NCI-H128 (cell line): Measurements from ENCODE around the gene MANEAL.
"Not testable (repeated sequence)": the region's sequence is repeated elsewhere in the genome, so short reads cannot be mapped to it uniquely, and the experiment has no call there.

Experiments used
- DNase-seq: peaks from one replicate; lab custom pipeline; 2025; ENCODE audit not compliant: unreplicated experiment; lab: John Stamatoyannopoulos, UW

Gene MANEAL, protein sequence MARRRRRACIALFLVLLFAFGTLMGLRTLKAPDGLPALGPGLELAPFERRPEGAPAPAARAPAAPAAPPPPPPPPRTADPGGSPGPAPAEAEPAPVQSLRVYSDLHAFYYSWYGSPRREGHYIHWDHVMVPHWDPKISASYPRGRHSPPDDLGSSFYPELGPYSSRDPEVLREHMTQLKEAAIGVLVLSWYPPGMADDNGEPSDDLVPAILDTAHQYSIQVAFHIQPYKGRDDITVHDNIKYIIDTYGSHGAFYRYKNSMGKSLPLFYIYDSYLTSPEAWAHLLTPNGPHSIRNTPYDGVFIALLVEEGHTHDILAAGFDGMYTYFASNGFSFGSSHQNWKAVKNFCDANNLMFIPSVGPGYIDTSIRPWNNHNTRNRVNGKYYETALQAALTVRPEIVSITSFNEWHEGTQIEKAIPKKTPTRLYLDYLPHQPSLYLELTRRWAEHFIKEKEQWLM

GRCh38 chr1:37793773-37794371, at the start of gene MANEAL:
MANEAL (plus strand) TSS chr1:37793847; CDS start chr1:37794183, 336 bp downstream.
- DNase-seq: peak; percentile 69

- DNase-seq: no peak
Measured at GRCh38 chr1:37746806-37747205, 46.8 kb upstream of the MANEAL start.

DNA sequence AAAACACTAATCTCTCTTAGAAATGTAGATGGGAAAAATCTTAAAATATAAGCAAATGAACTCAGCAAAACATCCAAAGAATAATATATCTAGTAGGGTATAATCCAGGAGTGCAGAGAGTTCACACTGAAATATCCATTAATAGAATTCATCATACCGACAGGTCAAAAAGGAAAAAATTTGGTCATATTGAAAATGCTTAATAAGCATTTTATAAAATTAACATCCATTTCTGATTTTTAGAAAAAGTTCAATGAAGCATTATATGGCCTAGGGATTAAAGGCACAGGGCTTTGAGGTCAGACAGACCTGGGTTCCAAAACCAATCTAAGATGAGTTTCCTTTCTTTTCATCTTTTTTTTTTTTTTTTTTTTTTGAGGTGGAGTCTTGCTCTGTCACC, 45.1 kb upstream of the MANEAL start:
- DNase-seq: no peak

- no peak for DNase-seq
Measured at GRCh38 chr1:37752213-37752582, 41.4 kb upstream of the MANEAL start.

DNA sequence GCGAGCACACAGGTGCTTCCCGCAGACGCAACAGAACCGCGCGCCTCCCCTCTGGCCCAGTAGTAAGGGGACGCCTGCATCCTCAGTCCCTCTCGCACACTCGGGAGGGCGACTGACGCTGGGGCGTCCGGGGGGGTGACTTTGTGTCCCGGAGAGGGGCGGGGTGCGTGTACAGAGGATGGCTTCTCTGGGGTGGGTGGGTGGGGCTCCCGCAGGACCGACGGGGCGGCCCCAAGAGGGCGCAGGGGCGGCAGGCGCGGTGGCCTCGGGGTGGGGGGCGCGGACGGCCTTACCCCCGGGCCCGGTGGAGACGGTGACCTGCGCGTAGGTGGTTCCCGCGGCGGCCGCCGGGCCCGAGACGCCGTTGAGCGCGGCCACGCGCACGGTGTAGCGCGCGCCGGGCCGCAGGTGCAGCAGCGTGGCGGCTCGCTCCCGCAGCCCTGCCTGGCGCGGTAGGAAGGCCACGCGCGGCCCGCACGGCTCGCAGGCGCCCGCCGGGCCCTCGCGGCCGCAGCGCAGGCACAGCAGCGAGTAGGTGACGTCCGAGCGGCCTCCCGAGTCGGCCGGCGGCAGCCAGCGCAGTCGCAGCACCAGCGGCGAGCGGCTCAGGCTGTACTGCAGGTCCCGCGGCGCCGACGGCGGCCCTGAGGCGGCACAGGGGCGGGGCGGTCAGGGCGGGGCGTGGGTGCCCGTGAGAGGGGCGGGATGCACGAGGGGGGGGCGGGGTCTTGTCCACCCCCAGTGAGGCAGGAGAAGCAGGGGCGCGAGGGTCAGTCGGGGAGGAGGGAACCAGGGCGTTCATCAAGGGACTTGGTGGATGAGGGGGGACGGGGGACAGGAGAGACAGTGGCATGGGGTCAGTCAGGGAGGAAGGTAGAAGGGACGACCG, 40.8 kb upstream of the MANEAL start:
- DNase-seq: no peak

GRCh38 chr1:37753473-37754321, 40.0 kb upstream of the MANEAL start:
- no peak for DNase-seq

DNA sequence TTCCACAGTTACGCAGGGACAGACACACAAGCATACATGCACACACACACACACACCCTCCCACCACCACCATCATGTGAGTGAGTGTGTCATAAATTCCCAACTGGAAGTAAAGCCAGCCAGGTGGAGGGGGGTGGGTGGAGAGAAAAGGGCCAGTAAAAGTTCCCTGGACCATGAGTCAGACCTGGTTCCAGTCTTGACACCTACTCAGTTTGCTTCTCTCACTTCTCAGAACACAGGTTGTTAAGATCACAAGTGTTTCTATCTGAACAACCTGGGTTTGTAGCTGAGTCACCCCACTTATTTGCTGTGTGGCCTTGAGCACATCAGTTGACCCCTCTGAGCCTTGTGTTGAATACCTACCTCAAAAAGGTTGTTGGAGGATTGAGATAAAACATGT, 38.4 kb upstream of the MANEAL start:
- no peak for DNase-seq

DNA sequence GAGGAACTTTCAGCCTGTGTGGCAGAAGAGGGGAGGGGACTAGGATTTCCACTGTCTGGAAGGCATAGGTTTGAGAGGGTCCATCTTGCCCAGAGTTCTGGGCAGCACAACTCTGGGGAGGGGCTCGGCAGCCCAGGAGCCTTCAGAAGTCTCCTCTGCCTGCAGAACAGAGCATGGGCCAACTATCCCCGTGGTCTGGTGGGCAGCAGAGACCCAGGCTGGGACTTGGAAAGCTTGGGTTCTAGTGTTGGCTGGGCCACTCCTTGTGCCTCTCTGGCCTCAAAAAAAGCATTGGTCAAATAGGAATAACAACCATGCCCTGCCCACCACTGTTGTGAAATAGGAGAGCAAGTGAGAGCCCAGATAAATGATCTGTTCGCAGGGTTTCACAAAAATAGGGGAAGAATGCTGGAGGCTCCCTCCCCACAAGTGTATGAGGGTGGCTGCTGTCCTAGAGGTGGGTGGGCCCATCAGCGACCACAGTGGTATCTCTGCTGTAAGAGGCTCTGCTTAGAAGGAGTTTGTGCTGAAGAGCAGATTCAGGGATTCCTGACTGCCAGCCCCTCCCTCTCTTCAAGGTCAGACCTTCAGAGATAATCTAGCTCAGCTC, 37.6 kb upstream of the MANEAL start:
- DNase-seq: no peak

DNA sequence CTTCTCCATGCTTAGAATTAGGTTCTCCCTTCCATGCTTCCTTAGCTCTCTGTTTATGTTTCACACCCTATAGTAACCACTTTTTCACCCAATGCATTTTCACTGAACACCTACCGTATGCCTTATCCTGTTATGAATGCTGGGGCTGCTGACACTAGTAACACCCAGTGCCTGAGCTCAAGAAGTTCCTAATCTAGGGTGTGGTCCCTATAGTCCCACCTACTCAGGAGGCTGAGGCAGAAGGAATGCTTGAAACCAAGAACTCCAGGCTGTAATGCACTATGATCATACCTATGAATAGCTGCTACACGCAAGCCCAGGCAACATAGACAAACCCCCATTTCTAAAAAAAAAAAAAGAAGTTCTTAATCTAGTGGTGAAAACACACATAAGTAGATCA, 34.2 kb upstream of the MANEAL start:
- no peak for DNase-seq

- DNase-seq: no peak
Measured at GRCh38 chr1:37761416-37762095, 32.1 kb upstream of the MANEAL start.

- DNase-seq: no peak
Measured at GRCh38 chr1:37762516-37762915, 31.1 kb upstream of the MANEAL start.

DNA sequence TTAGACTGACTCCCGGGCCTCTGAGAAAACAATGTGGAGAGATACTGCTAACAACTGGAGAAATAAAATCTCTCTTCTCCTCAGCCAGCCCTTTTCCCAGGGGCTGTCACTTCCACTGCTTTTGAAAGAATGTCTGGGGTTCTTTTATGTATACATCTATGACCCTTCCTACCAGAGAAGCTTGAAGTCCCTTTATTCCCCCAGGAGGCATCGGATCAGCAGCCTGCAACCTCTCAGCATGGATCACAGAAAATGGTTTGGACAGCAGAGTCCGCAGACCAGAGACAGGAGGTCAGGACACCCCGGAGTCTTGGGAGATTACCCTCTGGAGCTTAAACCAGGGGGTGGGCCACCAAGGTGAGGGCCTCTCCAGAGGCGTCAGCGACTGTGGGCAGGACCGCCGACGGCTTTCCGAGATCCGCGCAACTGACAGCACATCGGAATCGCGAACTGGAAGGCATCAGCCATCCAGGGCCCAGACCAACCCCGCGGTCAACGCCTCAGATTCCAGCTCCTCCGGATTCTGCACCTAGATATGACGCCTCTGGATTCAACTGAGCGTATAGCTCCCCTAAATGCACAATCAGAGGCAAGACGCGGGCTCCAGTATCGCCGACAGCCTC, 29.7 kb upstream of the MANEAL start:
- DNase-seq: no peak

- DNase-seq: no peak
Measured at GRCh38 chr1:37764414-37764825, 29.2 kb upstream of the MANEAL start.

- peak; percentile 46 for DNase-seq
Measured at GRCh38 chr1:37764888-37765441, 28.7 kb upstream of the MANEAL start, which contains the start of gene EPHA10. EPHA10 (minus strand) TSS chr1:37765120; CDS start chr1:37765066, 54 bp downstream.

- DNase-seq: peak; percentile 18
Measured at GRCh38 chr1:37765916-37766664, 27.6 kb upstream of the MANEAL start.

DNA sequence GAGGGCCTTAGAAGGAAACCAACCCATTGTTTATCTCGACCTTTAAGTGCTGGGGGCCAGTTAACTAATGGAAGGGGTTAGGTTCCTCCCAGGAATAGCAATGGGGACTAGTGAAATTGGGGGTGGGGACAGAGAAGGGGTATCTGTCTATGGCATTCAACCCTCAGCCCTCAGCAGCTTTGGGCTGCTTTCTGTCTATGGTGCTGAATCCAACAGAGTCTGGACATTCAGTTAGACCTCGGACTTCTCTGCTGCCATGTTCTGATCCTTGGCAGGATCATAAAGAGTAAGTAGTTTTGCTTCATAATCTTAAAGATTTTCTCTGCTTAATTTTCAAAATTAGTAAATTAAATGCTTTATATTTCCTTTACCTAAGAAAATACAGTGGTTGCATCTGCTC, 26.2 kb upstream of the MANEAL start:
- DNase-seq: no peak

GRCh38 chr1:37771440-37771839, 22.2 kb upstream of the MANEAL start:
- not testable (repeated sequence) for DNase-seq

DNA sequence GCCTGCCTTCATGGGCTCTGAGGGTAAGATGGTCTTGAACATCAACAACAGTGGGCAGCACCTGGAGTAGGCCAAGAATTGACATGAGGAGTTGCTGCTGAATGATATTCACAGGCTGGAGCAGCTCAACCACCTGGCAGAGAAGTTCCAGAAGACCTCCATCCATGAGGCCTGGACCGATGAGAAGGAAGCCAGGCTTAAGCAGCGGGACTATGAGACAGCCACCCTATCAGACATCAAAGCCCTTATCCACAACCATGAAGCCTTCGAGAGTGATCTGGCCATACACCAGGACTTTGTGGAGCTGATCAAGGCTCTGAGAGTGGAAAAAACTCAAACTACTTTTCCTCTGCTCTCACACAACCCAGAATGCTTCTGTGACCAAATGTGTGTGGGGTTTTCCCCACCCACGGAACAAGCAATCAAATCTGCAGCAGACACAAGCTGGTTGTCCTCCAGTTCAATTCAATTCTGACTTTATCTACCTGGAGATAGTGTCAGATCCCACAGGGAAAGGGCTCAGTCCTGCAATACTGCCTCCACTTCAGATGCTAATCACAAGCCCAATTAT, 16.6 kb upstream of the MANEAL start:
- DNase-seq: no peak
